Stimulated activated CD4-positive, alpha-beta T cell treated with anti-CD3 and anti-CD28 coated beads, Interleukin-4, amount 100 ng/mL, for 1 hour (primary cell): ENCODE measurements around the gene GALNT1.

ENCODE experiments used
- DNase-seq: peaks from one replicate; pipeline ENCODE4 v3.0.0-alpha.2; 2020

The GALNT1 gene

DNA sequence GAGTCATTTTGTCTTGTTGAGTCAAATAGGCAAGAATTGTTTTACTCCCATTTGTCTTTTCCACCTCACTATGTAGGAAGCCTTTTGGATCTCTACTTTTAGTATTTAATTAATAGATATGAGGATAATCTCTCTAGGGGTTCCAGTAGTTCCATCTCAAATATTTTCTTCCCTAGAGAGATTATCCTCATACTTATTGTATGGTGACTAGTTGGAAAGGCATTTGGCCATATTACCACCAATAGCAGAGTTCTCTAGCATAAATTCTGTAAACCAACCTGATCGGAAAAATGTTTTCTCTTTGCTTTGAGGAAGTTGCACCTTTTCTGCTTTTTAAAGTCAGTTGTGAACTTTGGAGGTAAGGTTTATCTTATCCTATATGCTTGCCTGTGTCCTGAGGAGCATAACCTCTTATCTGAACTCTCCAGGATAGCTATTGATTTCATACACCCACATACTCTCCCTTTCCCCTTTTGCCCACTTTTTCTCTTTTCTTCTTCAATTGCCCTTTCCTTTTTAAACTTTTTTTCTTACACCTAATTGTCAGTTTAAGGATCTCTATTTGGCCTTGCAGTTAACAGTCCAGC is 100.8 kb downstream of the GALNT1 start:
- no peak for DNase-seq

DNA sequence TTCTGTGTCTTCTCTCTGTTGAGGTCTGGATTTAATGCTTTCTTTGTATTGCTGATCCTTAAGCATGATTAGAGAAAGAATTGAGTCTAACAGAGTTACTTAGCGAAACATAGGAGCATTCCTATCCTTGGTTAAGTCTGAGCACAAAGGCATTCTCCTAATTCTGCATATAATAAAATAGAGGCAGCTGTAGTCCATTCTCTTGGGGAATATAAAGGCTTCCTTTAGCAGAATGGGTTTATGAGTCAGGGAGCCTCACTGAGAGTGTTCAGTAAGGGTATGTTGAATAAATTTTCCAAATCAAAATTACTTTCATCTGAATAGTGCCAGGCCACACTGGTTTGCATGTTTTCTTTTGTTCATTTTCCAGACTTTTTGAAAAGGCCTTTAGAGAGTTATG is 101.5 kb downstream of the GALNT1 start:
- no peak for DNase-seq

DNA sequence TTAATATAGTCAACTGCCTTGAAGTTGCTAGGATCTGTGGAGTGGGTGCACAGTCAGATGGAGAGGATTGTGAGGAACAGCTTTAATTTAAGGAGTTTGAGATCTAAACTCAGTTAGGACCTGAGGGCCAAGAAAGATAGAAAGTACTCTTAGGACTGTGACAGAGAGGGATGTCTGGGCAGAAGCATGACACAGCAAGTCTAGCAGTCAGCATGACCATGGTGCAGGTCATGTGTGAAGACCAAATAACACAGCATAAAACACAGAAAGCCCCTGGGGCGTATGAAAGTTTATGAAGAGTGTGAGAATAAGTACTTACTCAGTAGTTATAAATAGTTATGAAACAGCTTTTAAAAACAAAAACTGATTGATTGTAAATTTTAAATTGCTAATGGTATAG is 107.2 kb downstream of the GALNT1 start:
- no peak for DNase-seq

DNA sequence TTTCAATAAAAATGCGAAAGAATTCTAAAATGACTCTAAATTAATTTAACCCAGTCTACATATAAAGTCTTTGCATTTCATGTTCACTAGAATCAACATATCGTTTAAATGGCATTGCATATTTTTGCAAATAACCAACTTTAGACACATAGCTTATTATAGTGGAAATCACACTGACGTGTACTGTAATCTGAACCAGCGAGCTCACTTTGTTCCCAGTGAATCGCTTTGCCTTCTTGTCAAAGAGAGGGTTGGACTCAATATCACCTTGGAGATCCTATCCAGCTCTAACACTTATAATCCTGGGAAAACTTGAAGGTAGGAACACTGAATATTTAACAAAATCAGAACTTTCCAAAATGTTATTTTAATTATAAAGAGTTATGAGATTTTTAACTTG is 108.2 kb downstream of the GALNT1 start:
- no peak for DNase-seq

GRCh38 chr18:35691625-35692024 is 110.1 kb downstream of the GALNT1 start:
- DNase-seq = no peak

DNA sequence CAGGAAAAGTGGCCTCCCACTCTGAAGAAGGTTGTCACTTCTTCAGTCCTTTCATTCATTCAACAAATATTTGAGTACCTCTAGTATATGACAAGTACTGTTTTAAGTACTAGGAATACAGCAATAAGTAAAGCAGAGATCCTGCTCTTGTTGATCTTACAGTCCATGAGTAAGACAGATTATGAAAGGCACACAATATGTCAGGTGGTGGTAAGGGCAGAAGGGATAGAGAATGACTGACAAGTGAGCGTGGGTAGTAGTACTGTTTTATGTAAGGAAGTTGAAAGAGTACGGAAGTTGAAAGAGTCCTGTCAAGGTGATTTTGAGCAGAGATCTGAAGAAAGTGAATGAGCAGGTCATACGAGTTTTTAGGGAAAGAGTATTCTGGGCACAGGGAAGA is 111.3 kb downstream of the GALNT1 start:
- DNase-seq = no peak

DNA sequence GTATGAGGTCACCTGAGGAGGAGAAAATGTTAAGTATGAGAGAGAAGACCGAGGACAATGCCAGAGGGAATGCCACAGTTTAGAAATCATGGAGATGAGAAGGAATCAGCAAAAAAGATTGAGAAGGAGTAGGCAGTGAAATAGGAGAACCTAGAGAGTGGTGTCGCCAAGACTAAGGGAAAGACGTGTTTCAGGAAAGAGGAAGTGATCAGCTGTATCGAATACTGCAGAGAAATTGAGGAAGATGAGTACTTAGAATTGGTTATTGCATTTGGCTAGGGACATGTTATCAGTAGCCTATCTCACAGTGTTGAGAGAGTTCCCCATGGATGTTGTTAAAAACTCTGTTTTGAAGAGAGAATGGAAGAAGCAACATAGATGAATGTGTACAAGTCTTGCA is 112.3 kb downstream of the GALNT1 start:
- DNase-seq = no peak

- DNase-seq = no peak
These were observed 113.3 kb downstream of the GALNT1 start for GRCh38 chr18:35694808-35695207.

DNA sequence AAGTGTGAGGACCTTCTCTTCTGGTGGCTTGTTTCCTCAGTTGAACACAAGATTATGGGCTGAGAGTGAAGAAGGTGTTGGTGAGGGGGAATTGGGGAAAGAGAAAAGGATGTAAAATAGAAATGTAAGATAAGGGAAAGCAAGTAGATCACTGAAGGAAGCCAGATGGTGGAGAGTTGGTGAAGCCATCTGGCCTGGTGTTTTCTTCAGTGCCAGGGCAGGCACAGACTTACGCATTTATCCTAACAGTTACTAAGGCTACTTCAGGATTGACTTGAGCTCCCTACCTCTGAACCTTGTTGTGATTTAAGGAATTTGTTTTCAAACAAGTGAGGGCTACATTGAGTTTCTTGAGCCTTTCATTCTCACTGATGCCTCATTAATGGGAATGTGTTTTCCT is 113.8 kb downstream of the GALNT1 start:
- DNase-seq = no peak

GRCh38 chr18:35695803-35696202 is 114.3 kb downstream of the GALNT1 start:
- no peak for DNase-seq

GRCh38 chr18:35696307-35696706 is 114.8 kb downstream of the GALNT1 start:
- no peak for DNase-seq

DNA sequence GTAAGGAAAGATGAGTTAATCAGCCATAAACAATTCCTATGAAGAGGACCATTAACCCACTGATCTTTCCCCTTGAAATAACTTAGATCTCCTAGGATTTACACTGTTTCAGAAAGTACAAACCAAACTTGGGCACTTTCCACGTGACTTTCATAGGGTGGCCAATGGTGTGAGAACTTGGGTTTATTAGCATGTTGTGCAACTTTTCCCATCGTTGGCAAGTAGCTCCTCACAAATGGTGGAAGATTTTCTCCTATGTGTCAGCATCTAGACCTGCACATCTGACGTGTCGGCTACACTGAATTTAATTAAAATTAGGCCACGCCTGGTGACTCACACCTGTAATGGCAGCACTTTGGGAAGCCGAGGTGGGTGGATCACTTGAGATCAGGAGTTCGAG is 116.3 kb downstream of the GALNT1 start:
- no peak for DNase-seq

GRCh38 chr18:35703043-35703688 is 121.6 kb downstream of the GALNT1 start:
- DNase-seq = no peak

DNA sequence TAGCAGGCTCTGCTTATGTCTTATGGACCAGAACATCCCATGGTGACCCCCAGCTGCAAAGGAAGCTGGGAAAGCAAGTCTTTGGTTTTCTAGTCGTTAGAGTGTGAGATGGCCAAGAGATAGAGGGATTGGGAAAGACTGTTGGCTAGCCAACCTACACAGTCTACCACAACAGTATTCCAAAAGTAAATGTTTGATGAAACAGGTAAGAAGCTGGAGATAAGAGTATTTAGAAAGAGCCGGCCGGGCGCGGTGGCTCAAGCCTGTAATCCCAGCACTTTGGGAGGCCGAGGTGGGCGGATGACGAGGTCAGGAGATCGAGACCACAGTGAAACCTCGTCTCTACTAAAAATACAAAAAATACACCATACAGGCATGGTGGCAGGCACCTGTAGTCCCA is 124.4 kb downstream of the GALNT1 start:
- DNase-seq = no peak

- no peak for DNase-seq
These were observed 125.7 kb downstream of the GALNT1 start for GRCh38 chr18:35707247-35707646.

DNA sequence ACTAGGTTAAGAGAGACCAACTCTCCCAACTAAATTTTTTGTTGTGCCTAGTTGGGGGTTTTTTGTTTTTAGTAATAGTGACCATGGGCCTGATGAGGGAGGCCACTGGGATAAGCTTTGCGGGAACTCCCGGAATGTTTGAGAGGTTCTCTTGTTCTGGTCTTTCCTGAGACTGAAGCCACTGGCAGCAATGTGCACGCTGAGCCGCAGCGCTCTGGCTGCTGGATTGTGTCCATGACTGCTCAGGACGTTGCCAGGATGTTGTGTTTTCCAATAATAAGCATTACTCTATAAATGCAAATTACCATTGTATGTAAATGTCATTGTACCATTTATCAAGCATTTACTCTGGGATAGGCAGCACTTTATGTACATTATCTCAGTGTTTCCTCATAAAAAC is 126.1 kb downstream of the GALNT1 start:
- DNase-seq = no peak

DNA sequence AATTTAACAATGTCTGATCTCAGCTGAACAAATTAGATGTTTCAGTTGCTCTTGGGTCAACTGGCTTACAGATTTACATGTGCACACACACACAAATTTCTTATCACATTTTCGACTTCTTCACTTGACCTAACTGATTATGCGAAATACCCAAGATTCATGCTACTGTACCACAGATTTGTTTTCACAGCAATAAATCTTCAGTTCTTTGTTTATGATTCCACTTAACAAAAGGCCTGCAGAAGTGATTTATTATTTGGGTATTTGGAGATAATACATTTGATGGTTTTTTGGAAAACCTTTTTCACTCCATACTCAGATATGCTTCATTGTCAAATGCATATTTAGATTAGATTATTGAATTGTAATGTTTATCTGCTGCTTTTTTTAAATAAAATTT is 129.0 kb downstream of the GALNT1 start:
- DNase-seq = no peak

DNA sequence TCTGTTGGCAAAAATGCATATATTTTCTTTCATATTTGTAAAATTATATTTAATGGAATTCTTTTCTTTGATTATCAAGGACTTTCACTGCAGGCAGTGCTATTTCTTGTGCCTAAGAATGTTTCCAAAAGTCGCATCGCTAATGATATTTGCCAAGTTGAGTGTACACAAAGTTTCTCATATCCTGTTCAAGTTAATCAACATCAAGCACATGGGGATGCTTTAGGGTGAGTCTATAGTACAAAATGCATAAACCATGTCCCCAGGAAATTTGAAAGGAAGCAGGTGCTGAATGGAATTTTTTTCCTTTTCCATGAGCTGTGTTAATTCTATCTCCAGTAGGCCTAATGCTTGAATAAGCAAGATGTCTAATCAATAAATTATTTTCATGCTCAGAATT is 129.7 kb downstream of the GALNT1 start:
- DNase-seq = no peak

DNA sequence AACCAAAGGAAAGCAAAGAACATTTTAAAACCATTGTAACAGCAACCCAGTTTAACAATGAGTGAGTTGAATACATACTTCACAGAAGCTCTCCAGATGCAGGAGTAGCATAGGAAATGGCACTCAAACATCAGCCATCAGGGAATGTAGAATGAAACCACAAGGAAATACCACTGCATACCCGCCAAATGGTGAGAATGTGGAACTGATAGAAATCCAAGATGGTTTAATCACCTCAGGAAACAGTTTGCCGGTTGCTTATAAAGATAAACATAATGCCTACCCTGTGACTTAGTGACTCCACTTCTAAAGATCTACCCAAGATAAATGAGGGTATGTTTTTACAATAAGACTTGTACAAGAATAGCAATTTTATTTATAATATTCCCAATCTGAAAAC is 132.0 kb downstream of the GALNT1 start:
- no peak for DNase-seq

DNA sequence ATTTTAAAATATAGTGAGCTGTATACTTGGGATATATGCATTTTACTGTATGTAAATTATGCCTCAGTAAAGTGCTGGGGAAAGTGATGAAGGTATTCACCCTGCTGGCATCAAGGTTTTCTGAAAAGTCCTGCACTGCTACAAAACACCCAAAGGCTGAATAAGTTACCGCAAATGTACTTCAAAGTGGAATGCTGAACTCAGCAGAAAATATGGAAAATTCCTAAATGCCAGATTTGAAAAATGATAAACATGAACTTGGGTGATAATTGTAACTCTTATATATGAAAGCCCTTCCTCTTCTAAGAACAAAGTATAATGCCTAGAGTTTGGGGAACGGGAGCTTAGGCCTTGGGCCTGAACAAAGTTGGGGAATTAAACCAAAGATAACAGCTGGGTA is 133.0 kb downstream of the GALNT1 start:
- DNase-seq = no peak

DNA sequence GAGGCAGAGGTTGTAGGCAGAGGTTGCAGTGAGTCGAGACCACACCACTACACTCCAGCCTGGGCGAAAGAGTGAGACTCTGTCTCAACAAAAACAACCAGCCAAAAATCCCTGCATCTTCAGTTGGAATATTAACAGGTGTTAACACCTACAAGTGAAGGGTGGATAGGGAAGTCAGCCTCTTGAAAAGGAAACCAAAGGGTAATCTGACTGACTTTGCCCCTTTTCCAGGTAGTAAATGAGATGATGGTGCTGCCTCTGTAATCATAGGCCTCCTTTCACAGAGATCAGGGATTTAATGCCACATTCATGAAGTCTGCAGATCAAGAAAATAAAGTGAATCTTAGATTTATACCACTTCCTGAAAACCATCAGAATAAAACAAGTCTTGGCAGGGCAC is 133.6 kb downstream of the GALNT1 start:
- no peak for DNase-seq

- DNase-seq = no peak
These were observed 134.8 kb downstream of the GALNT1 start for GRCh38 chr18:35716169-35716831.

DNA sequence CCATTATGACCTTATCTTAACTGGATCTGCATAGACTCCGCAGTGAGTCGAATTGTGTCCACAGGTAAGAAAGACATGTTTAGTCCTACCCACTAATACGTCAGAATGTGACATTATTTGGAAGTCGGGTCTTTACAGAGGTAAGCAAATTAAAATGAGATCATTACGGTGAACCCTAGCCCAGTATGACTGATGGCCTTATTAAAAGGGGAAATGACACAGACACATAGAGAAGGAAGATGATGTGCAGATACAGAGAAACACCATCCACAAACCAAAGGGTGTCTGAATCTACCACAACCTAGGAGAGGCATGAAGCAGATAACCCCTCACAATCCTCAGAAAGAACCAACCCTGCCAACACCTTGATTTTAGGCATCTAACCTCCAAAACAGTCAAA is 135.6 kb downstream of the GALNT1 start:
- DNase-seq = no peak

- no peak for DNase-seq
These were observed 140.0 kb downstream of the GALNT1 start for GRCh38 chr18:35721431-35722081.
